ENCODE measurements around the gene LDLRAD4. TPM values are rescaled to one million over a fixed set of nuclear protein-coding genes. Genes with fewer than 3 reads are reported as not detected.

Gene LDLRAD4
- total RNA-seq, 4 donors from 2014 or later = 20.4 to 40.4 (median 35.3) TPM

DNA sequence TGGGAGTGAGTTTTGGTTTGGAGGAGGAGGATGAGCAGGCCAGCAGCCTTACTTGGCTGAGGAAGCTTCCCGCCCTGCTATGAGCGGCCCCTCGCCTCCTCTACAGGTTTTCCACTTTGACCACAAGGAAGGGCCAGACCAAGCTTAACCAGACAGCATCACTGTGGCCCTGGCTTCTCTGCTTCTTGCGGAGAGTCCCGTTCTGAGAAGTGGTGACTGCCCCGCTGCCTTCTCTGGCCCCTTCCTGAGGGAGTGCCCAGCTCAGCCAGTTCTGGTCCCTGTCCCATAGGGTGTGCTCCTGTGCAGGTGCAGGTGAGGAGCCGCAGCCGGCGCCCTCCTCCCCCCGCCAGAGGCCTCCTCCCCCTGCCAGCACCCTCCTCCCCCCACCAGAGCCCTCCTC is 406.8 kb downstream of the LDLRAD4 start:
- intact Hi-C loops (cut with DNase I) = loop anchor here (10.0 kb wide), 1 partner anchor 511 kb away; no protein-coding TSS in a partner anchor
- H3K36me3 ChIP-seq = peaks cover 0 to 24% (median 12%) of the 10 kb centered on the region in 4 donors
- H3K4me3 ChIP-seq = no peak overlapping the region

DNA sequence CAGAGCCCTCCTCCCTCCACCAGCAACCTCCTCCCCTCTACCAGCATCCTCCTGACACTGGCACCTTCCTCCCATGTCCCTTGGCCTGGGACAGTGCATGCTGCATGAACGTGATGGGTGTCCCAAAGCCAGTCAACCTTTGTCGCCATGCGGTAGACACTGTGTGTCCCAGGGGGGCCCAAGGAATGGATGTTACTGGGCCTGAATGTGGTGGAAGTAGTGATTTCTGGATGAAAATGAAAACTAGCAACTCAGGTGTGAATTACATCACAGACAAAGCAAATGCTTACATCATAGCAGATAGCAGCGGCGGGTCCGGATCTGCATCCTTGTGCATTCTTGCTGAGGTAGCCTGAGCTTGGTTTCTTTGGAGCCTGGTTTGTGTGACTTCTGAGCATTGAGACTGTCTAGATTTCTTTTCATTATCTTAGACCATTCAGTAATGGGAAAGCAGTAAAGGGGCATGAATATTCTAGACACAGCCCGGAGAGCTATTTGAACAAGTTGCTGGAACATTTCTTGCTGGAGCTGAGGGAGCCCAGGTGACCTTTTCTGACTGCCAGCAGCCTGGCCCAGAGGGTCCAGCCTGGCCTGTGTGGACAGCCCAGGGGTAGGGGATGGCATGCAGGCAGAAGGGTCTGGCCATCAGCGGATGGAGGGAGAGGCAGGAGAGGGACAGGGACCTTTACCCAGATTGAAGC is 407.4 kb downstream of the LDLRAD4 start:
- no peak for DNase-seq (ENCODE audit: extremely low spot score)
- no peak overlapping the region for H3K4me3 ChIP-seq
- 92% methylated on average over 7 of the region's 8 CpGs for WGBS
- H3K36me3 ChIP-seq = peaks cover 0 to 23% (median 11%) of the 10 kb centered on the region in 4 donors
- no peak overlapping the region for H3K27ac ChIP-seq (replicated peaks in 1 of 4)
- H3K9me3 ChIP-seq = no peaks in the 10 kb centered on the region
- TF ChIP-seq, protein P1, sequence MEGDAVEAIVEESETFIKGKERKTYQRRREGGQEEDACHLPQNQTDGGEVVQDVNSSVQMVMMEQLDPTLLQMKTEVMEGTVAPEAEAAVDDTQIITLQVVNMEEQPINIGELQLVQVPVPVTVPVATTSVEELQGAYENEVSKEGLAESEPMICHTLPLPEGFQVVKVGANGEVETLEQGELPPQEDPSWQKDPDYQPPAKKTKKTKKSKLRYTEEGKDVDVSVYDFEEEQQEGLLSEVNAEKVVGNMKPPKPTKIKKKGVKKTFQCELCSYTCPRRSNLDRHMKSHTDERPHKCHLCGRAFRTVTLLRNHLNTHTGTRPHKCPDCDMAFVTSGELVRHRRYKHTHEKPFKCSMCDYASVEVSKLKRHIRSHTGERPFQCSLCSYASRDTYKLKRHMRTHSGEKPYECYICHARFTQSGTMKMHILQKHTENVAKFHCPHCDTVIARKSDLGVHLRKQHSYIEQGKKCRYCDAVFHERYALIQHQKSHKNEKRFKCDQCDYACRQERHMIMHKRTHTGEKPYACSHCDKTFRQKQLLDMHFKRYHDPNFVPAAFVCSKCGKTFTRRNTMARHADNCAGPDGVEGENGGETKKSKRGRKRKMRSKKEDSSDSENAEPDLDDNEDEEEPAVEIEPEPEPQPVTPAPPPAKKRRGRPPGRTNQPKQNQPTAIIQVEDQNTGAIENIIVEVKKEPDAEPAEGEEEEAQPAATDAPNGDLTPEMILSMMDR (IDR thresholded peaks at IDR 0.05) = no peak
- no peak for TF ChIP-seq POLR2A (IDR thresholded peaks at IDR 0.05; ENCODE audit: low read depth)
- TF ChIP-seq EP300 (IDR thresholded peaks at IDR 0.05) = no peak
- no peak for TF ChIP-seq POLR2AphosphoS5 (IDR thresholded peaks at IDR 0.05)
- intact Hi-C loops (cut with DNase I) = loop anchor here (10.0 kb wide), 1 partner anchor 511 kb away; no protein-coding TSS in a partner anchor
- H3K27me3 ChIP-seq = no peaks in the 10 kb centered on the region
- H3K4me1 ChIP-seq = peaks cover 7 to 16% (median 11%) of the 10 kb centered on the region in 4 donors

More for the DNA sequence above, 406.8 kb downstream of the LDLRAD4 start:
- no peak overlapping the region for H3K27ac ChIP-seq (replicated peaks in 1 of 4)
- no peak for DNase-seq (ENCODE audit: extremely low spot score)
- H3K27me3 ChIP-seq = no peaks in the 10 kb centered on the region
- H3K4me1 ChIP-seq = peaks cover 7 to 15% (median 11%) of the 10 kb centered on the region in 4 donors
- 88% methylated on average over 5 of the region's 10 CpGs for WGBS
- TF ChIP-seq, protein P1 (IDR thresholded peaks at IDR 0.05) = no peak
- TF ChIP-seq POLR2AphosphoS5 (IDR thresholded peaks at IDR 0.05) = no peak
- no peak for TF ChIP-seq EP300 (IDR thresholded peaks at IDR 0.05)
- TF ChIP-seq POLR2A (IDR thresholded peaks at IDR 0.05; ENCODE audit: low read depth) = no peak
- no peaks in the 10 kb centered on the region for H3K9me3 ChIP-seq

- no CpG with 5 or more reads among the region's 2 CpGs for WGBS
- Histone ChIP-seq H3K4me3 (no peak overlapping the region), H3K27me3 (no peaks in the 10 kb centered on the region), H3K36me3 (peaks cover 0 to 17% (median 9%) of the 10 kb centered on the region in 4 donors), H3K4me1 (peaks cover 7 to 16% (median 11%) of the 10 kb centered on the region in 4 donors), H3K27ac (replicated peaks in 1 of 4) (no peak overlapping the region), H3K9me3 (no peaks in the 10 kb centered on the region)
- no peak for DNase-seq (ENCODE audit: extremely low spot score)
- intact Hi-C loops (cut with DNase I) = loop anchor here (10.0 kb wide), 1 partner anchor 512 kb away; no protein-coding TSS in a partner anchor
- no peak for TF ChIP-seq EP300 (IDR thresholded peaks at IDR 0.05)
- TF ChIP-seq POLR2AphosphoS5 (IDR thresholded peaks at IDR 0.05) = no peak
- TF ChIP-seq, protein P1 (IDR thresholded peaks at IDR 0.05) = no peak
- TF ChIP-seq POLR2A (IDR thresholded peaks at IDR 0.05; ENCODE audit: low read depth) = no peak
Measured at GRCh38 chr18:13626544-13626908, 408.0 kb downstream of the LDLRAD4 start.

- no peaks in the 10 kb centered on the region for H3K27me3 ChIP-seq
- DNase-seq (ENCODE audit: extremely low spot score) = no peak
- peaks cover 0 to 11% (median 4%) of the 10 kb centered on the region in 4 donors for H3K36me3 ChIP-seq
- peaks cover 7 to 16% (median 11%) of the 10 kb centered on the region in 4 donors for H3K4me1 ChIP-seq
- no peak overlapping the region for H3K4me3 ChIP-seq
- intact Hi-C loops (cut with DNase I) = loop anchor here (10.0 kb wide), 1 partner anchor 513 kb away; no protein-coding TSS in a partner anchor
- no peak overlapping the region for H3K27ac ChIP-seq (replicated peaks in 1 of 4)
- TF ChIP-seq, protein P1 (IDR thresholded peaks at IDR 0.05) = no peak
- TF ChIP-seq POLR2AphosphoS5 (IDR thresholded peaks at IDR 0.05) (no peak), EP300 (IDR thresholded peaks at IDR 0.05) (no peak), POLR2A (IDR thresholded peaks at IDR 0.05; ENCODE audit: low read depth) (no peak)
- H3K9me3 ChIP-seq = no peaks in the 10 kb centered on the region
- WGBS = 100% methylated on average over 2 of the region's 8 CpGs
Measured at GRCh38 chr18:13627639-13628038, 409.1 kb downstream of the LDLRAD4 start.
